Gastroesophageal sphincter (tissue), 3 donors: ENCODE measurements around the gene DCLK3.

Source experiments
- CTCF ChIP-seq, 4 experiments: fragments of 200-600 bp in 2 of 4; fragments of 450-650 bp in 2 of 4; sonication (generic) in 1 of 4; IDR thresholded peaks; one replicate each; pipeline ENCODE4 v1.5.1; 2017 to 2019; ENCODE audit warnings: antibody characterized with exemption in 4 of 4, mild to moderate bottlenecking in 2 of 4, moderate library complexity in 2 of 4
- EP300 ChIP-seq: sonication (generic); formaldehyde crosslinking; IDR thresholded peaks from one replicate; pipeline ENCODE4 v1.6.1; 2017; ENCODE audit warnings: antibody characterized with exemption, mild to moderate bottlenecking
- POLR2A ChIP-seq, 2 donors: fragments of 450-650 bp; IDR thresholded peaks; one replicate each; pipeline ENCODE4 v1.6.1; 2017; ENCODE audit warnings: antibody characterized with exemption in 2 of 2, mild to moderate bottlenecking in 2 of 2, moderate library complexity in 1 of 2
- POLR2AphosphoS5 ChIP-seq: sonication (generic); formaldehyde crosslinking; IDR thresholded peaks from one replicate; pipeline ENCODE4 v1.6.1; 2017; ENCODE audit warnings: antibody characterized with exemption

- TF ChIP-seq POLR2AphosphoS5 (no peak), CTCF (IDR thresholded peaks at IDR 0.05) (no peak), EP300 (no peak), POLR2A (IDR thresholded peaks at IDR 0.05) (no peak)
Measured at GRCh38 chr3:36736301-36736700, 28.1 kb downstream of the DCLK3 start.
